CD4-positive, alpha-beta T cell treated with Interleukin-10 for 1 hour (primary cell): ENCODE measurements around the gene FMO3.

ENCODE experiments used
- DNase-seq: peaks from one replicate; pipeline ENCODE4 v3.0.0-alpha.2; 2020

Gene FMO3

DNA sequence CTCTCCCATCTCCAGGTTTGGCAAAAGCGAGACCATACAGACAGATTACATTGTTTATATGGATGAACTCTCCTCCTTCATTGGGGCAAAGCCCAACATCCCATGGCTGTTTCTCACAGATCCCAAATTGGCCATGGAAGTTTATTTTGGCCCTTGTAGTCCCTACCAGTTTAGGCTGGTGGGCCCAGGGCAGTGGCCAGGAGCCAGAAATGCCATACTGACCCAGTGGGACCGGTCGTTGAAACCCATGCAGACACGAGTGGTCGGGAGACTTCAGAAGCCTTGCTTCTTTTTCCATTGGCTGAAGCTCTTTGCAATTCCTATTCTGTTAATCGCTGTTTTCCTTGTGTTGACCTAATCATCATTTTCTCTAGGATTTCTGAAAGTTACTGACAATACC, 26.4 kb downstream of the FMO3 start:
- DNase-seq = no peak

DNA sequence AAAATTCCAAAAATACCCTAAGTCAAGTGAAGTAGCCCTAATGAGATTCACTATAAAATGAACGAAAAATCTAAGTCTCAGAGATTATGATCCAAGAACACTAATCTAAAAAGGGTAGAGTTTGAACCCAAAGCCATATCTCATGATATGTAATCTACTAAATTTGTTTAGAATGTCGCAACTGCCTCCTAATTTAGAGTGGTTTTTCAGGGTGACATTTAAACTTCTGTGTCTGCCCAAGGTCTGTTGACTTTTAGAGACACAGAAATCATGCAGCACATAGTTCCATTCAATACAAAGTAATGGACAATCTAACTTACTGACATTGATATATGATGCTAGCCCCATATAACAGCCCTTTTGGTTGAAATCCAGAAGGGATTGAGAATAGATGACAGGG, 28.9 kb downstream of the FMO3 start:
- DNase-seq = no peak

DNA sequence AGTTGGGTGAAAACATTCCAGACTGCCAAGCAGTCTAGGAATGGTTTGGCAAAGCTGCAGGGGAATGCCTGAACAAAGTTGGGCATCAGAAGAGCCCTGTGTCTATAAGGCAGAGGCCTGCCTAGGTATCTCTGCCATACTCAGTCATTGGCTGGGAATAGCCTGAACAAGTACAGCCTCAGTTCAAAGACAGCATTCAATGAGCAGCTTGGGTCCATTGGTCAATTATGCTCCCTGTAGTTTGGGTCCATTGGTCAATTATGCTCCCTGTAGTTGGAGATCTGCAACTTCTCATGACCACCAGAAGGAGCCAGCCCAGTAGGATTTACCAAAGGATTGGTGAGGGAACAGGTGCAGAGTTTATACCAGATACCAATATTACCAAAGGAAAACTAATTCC, 31.6 kb downstream of the FMO3 start:
- no peak for DNase-seq

DNA sequence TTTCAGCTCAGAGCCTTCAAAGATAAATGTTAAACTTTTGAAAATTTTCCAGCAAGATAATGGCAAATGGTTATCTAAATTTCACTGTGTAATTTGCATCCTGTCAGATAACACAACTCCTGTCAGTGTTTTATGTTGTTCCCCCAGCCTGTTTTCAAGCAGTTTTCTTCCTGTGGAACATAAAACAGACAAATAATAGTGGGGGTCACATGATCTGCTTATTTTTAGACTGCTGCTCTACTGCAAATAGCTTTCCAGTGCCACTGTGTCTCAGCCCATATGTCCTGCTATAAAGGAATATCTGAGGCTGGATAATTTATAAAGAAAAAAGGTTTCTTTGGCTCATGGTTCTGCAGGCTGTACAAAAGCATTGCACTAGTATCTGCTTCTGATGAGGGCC, 32.2 kb downstream of the FMO3 start:
- no peak for DNase-seq

DNA sequence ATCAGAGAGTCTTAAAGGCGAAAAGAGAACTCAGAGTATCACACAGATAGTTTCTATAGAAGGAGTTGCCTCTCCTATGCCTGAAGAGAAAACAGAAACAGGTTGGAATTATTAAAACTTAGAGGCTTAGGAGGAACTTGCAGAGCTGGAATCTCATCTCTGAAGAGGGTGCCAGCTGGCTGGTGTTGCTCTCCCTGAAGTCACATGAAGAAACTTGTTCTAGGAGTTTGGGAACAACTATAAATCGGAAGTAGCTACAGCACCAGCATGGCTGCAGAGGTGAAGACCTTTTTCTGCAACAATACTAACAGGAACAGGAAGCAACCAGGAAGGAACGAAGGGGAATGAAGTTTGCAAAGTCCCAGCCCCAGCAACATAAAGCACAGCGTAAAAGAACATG, 35.8 kb downstream of the FMO3 start:
- no peak for DNase-seq

DNA sequence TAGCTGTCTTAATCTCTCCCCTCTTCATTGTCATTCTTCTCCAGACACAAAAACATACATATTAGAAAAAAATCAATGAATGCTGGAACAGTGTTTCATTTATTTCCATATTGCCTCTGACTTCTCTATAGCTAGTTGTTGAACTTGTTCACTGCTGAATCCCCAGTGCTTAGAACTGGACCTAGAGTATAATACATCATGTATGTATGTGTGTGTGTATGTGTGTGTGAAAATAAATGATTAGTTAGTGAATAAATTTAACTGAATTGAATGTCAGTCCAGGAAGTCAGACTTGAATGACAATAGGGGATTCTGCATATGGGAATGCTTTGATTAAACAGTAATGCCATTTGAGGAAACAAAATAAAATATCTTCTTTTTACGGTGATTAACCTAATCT, 36.4 kb downstream of the FMO3 start:
- DNase-seq = no peak

DNA sequence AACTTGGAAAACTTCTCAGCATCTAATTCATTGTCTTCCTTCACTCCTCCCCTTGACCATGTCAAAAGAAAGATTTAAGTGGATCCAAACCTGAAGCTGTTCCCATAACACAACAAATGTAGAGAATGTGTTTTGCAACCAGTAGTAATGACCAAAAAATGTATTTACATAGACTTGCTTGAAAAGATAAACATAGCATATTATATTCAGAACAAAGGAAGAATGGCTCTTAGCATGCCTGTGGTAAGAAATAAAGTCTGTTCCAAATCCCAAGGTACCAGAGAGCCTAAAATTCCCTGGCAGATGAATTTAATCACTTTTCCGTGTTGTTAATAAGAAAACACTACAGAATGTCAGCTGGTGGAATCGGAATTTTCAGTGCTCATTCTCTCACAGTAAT, 36.8 kb downstream of the FMO3 start:
- DNase-seq = no peak

DNA sequence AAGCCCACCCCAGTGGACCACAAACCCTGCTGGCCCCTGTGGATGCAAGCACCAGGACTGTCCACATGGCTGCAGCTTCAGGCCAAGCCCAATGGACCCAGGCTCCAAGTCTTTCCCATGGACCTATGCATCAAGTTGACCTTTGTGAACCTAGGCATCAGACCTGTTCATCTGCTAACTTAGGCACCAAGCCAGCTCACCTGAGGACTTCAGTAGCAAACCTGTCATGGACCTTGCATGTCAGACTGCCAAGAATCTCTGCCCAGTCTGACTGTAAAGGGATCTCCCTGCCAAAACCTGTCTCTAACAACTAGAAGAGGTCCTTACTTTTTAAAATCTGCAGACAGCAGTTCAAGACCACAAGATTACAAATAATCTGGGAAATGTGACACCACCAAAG, 37.8 kb downstream of the FMO3 start:
- DNase-seq = no peak

DNA sequence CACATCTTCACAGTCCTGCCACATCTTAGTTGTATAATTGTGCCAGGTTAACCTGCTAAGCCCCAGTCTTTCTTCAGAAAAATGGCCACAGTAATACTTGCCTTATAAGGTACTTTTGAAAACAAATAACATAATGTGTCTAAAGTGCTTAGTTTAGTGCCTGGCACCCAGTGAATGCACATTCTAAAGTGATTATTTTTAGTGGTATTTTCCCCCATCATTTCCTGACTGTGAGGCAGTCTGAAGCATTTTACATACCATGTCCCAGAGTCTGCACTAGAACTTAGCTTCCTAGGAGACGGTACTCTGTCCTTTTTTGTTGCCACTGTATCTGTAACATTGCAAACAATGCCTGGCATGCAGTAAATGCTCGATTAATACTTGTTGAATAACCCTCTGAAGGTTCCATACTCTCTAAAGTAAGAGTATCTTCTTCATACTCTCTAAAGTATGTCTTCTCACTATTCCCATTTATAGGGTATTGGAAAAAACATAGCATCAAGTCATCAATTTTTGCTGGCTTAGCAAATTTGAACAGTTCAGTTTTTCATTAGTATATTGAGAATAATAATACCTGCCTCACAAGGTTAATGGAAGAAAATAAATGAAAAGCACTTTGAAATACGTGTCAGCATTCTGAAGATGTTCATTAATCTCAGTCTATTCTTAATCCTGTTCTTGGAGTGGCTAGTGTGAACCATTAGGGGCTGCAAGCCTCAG, 43.7 kb downstream of the FMO3 start:
- no peak for DNase-seq

DNA sequence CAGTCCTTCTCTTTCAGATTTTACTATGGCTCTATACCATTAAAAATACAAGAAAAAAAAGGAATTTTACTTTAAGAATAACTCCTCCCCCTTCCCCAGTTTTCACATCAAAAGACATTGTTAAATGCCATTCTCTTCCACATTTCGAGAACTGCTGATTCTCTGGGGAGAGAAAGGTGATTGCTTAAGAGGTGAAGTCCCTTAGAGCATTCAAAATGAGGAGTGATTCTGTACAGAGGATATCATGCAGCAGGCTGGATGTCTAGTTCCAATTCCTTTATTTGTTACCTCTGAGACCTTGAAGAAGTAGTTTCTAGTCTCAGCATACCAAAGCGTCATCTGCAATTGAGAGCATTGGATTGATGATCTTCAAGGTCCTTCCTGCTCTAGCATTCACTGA, 46.9 kb downstream of the FMO3 start:
- DNase-seq = no peak

DNA sequence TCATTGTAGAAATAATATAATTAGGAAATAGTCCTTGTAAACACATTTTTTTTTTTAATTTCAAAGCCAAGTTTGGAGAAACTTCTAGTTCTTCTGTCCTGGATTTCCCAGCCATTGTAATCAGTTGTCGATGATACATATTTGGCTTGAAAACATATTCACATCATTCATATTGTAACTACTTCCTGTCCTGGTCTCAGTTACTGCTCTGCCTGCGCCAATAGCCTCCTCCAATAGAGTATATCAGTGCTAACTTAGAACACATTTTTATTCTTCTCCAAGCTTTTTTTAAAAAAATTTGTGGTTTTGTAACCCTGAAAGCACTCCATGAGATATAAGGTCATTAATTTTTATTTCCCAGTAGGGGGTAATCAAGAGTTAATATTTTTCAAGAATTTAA, 48.3 kb downstream of the FMO3 start:
- DNase-seq = no peak

DNA sequence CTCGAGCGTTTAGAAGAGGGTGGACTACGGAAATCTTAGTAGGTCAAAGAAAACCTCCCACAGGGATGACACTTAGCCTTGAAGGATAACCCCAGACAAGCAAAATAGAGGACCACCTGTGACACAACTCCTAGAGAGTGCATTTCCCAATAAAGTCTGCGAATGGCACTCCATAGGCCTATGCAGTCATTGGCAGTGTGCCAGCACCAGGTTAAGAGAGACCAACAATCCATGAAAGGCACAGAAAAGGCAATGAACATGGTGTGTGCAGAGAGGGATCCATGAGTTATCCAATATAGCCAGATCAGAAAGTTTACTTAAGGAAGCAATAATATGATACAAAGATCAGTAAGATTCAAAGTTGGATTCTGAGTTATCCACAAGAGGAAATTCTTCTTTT, 49.2 kb downstream of the FMO3 start:
- DNase-seq = no peak

DNA sequence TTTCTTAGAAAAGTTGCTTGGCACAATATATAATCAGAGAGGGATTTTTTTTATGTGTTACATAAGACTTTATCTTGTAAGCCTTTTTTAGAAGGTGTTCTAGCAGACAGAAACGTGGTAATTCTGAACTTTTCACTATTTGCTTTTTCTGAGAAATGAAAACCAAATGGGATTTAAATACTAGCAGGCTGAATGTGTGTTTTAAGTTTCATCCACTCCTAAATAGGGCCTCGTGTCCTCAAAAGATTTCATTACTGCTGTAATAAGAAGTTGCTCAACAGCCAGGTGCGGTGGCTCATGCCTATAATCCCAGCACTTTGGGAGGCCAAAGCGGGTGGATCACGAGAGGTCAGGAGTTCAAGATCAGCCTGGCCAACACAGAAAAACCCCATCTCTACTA, 49.7 kb downstream of the FMO3 start:
- no peak for DNase-seq

DNA sequence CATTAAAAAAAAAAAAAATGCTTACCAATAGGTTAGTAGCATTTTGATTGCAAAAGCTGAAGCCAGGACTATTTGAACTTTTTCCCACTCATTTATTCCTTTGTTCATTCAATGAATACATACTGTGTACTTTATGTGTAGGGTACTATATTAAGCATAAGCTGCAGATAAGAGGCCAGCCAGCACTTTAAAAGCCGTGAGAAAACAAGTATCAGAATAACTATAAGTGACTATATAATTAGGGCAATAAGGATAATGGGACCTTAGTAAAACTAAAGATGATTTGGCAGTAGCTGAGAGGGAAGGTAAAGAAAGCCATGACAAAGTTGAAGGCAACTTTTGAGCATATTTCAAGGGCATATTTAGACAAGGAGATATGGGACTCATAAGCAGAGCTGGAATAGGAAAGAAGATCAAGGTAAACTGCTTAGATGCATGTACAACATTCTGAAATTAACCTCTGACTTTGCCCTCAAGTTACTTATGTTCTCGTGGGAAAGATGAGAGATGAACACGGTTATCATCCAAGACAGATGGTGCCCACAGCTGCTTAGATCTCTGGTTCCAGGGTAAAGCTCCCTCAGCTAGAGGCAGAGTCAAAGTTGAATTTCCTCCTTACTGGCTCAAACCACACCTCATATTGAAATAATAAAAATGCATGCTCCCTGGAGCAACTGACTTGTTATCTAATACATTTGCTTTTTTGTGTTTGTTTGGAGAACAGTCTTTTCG, 50.4 kb downstream of the FMO3 start:
- DNase-seq = no peak

DNA sequence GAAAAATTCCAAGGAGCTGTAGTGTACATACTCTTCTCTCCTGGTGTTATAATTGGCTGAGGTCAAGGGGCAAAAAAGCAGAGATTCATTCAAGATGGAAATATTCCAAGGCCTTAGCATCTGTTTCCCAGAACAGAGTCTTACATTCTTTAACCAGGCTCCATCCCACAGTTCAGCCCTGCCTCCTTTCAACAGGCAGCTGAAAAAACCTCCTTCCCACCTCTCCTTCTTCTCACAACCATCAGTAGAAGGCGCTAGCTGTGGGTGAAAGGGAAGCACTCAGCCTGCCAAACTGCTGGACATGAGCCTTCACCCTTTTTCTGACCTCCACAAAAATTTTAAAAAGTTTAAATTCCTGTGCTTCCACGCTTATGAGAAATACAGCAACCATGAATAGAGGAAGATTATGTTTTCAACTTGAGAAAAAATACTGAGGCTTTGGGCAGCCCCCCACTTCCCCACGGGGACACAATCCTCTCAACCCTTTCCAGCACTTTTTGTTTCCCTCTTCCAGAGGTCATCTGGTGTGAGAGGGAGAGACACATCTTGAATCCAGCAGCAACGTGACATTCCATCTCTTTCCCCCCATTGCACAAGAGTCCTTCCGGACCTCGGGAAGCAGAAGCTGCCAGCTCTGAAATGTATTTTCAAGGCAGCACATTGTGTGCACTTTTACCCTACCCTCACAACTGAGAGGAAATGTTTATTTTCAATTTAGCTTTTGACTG, 51.1 kb downstream of the FMO3 start:
- no peak for DNase-seq

DNA sequence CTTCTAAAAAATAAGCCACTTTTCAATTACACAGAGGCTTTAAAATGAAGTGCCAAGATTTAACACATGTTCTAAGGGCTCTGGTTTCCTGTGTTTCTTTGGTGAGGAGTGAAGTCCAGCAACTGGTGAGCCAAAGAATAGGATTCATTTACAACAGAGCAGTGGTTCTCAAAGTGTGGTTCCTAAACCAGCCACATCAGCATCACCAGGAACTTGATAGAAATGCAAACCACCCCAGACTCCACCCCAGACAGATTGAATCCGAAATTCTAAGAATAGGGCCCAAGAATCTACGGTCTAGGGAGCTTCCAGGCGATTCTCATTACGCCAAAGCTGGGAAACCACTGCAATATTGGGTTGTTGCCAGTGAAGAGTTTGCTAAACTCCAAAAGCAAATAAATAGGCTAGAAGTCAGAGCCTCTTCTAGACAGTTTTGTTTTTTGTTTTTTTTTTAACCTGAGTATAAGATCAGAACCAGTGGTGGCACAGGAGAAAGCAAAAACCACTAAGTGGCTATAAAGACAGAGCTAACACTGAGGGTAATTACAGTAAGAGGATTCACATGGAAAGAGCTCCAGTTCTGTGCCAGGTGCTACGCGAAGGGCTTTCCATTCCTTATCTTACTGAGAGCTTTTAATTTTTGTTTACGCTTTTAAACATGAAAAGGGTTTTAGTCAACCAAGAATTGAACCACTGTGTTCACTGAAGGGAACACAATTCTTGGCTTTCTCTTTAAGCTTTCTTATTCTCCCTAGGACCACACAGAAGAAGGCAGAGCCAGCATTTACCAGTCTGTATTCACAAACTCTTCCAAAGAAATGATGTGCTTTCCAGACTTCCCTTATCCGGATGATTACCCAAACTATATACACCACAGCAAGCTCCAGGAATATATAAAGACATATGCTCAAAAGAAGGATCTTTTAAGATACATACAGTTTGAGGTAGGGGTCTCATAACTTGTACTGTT, 52.0 kb downstream of the FMO3 start:
- no peak for DNase-seq

DNA sequence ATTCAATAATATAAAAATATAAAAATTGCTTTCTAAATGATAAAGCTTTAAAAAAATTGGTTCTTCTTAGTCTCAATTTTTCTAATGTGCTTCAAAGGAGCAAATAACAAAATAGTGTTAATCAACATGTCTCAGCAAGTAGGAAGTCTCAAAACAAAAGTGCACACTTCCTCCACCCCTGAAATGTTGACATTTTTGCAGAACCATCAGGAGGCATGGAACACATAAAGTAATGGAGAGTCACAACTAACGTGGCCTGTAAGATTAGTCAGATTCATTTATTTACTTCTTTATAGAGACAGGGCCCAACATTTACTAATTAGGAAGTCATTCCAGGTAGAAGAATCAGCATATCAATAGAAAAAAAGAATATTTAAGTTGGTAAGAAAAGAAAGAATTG, 59.5 kb downstream of the FMO3 start:
- no peak for DNase-seq

DNA sequence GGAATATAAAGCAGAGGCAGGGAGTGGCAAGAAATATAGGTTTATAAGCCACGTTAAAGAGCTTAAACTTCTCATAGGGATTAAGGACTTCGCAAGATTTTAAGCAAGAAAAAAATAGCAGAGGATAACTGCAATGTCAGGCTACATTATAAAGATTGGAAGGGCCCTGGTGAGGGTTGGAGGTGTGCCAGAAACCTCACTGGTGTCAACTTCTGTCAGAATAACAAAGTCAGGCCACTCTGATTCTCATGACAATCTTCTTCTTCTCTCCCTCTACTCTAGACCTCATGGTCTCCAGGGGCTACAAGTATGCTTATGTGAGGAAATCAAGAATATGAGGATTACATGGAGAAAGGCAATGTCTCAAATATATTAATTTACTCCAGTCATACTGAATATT, 61.8 kb downstream of the FMO3 start:
- no peak for DNase-seq

DNA sequence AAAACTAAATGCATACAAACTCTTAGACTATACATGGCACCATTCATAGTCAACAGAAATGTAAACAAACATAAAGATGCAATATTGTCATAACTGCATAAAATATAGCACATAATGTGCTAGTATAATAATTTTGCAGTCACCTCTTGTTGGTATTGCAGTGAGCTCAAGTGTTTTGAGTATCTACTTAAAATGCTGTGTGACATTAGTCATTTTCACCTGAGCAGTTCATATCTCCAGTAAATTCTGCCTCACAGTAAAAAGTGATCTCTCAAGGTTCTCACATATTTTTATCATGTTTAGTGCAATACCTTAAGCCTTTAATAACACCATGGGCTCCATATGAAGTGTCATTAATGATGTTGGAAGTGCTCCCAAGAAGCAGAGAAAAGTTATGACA, 64.8 kb downstream of the FMO3 start:
- DNase-seq = no peak

DNA sequence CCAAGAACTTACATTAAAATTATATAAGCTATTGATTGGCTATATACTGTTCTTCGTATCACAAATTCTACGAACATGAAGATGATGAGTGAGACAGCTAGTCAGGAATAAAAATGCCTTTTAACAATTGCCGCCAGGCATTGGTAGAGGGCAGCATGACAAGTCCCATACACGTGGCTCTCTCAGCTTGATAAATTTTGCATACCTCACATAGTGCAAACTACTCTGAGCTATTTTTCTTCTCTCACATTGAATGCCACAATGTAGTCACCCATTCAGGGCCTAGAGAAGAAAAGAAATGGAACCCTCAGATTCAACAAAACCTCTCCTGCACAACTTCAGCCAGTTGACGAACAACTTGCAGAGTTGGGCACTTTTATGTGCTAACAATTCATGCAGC, 67.4 kb downstream of the FMO3 start:
- no peak for DNase-seq

DNA sequence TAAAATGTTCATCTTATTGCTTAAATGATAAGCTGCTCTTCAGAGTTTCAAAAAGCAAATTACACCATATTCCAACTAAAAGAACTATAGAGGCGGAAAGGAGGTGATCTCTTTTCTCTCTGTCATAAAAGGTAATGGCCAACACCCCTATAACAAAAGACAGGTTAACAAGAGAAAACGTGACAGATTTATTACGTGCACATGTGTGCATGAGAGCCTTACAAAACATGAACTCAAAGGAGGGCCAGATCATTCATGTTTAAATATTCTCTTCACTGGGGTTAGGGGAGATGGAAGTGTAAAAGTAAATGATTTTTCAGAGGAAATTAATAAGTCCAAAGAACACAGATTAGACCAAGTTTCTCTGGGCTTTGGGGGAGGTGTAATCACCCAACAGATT, 67.8 kb downstream of the FMO3 start:
- no peak for DNase-seq

DNA sequence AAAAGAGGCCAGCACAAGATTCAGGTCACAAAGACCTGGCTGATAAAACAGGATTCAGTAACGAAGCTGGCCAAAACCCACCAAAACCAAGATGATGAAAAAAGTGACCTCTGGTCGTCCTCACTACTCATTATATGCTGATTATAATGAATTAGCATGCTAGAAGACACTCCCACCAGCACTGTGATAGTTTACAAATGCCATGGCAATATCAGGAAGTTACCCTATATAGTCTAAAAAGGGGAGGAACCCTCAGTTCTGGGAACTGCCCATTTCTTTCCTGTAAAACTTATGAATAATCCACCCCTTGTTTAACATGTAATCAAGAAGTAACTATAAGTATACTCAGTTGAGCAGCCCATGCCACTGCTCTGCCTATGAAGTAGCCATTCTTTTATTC, 68.4 kb downstream of the FMO3 start:
- DNase-seq = no peak

DNA sequence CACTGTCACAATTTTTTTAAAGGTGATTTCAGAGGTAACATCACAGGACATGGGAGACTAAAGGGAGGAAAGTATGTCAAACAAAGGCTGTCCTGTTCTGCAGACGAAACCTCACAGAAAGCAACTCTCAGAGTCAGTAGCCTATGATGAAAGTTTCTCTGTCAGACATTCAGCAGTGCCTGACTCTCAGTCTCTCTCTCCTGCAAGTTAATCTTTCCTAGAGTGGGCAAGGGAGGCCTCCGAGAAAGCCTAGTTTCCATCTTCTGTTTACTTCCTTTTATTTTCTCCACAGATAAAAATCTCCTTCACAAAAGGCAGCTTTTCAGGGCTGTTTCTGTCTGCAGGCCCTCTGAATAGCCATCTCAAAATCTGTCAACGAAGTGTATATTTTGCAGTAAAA, 69.5 kb downstream of the FMO3 start:
- DNase-seq = no peak
